ENCODE results near the gene PLAGL2. TPM values are rescaled to one million over a fixed set of nuclear protein-coding genes. Genes with fewer than 3 reads are reported as not detected.
"Not testable (repeated sequence)": the region's sequence is repeated elsewhere in the genome, so short reads cannot be mapped to it uniquely, and the experiment has no call there.

The PLAGL2 gene
- total and polyA plus RNA-seq, 2 of the 4 experiments (the other 2 are of a cell fraction) = 2.9 to 7.7 TPM

DNA sequence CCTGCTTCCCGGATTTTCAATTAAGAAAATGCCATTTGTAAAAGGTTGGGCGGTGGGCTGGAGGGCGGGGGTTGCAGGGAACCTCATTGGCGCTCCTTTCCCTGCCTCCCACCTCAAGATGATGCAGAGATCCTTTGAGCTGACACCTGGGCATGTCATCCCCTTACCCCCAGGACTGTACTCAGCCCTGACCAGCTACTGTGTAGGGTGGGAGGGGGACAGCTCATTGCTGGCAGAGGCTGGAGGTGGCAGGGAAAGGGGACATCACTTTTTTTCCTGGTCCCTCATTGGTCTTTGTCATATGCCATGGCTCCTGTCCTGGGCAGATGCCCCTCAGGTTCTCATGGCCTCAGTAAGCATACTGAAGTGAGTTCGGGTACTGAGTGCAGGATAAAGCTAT lies 14.2 kb downstream of the PLAGL2 start:
- H2BK120ac ChIP-seq (ENCODE audit: low read depth, low read length); H2BK15ac ChIP-seq (ENCODE audit: low read depth, low read length); H3K14ac ChIP-seq (replicated peaks; ENCODE audit: low read depth, low read length); H4K8ac ChIP-seq (ENCODE audit: low read depth in 2 of 2, low read length in 2 of 2); BruUV-seq (replicated peaks); CTCF ChIA-PET; in situ Hi-C loops (cut with MboI; ENCODE audit: low sequenced_read_pairs); H3K27me3 ChIP-seq (ENCODE audit: control insufficient read depth, insufficient read depth, low read length); H4K5ac ChIP-seq (ENCODE audit: low read depth, low read length); H3K4me2 ChIP-seq (ENCODE audit: low read depth, low read length); ATAC-seq (ENCODE audit: low read depth); H2BK20ac ChIP-seq (ENCODE audit: low read depth, low read length); DNase-seq; H3K18ac ChIP-seq (ENCODE audit: low read depth, low read length); H3K23ac ChIP-seq (ENCODE audit: low read depth, low read length); POLR2A ChIA-PET (ENCODE audit: unreplicated experiment); H3K9me3 ChIP-seq (ENCODE audit: control insufficient read depth, insufficient read depth, low read length); dilution Hi-C loops (cut with HindIII; ENCODE audit: low sequenced_read_pairs, unreplicated experiment); H4K20me1 ChIP-seq (ENCODE audit: insufficient read depth, low read length); H3K56ac ChIP-seq (ENCODE audit: extremely low read depth, insufficient read depth, low read length); H2AK9ac ChIP-seq (replicated peaks; ENCODE audit: low read depth, low read length, poor library complexity); H3K9ac ChIP-seq (ENCODE audit: low read depth, low read length); H3K4me1 ChIP-seq (ENCODE audit: control insufficient read depth, insufficient read depth, low read length); H3K27ac ChIP-seq (ENCODE audit: insufficient read depth, low read length); H2AK5ac ChIP-seq (ENCODE audit: low read depth, low read length); H2BK5ac ChIP-seq (ENCODE audit: low read depth, low read length, poor library complexity, severe bottlenecking); H3K4ac ChIP-seq (ENCODE audit: low read depth, low read length); H2AFZ ChIP-seq (replicated peaks; ENCODE audit: low read length, poor library complexity); H4K91ac ChIP-seq (ENCODE audit: insufficient read depth, low read depth, low read length); intact Hi-C loops (cut with micrococcal nuclease); H3K4me3 ChIP-seq (ENCODE audit: insufficient read depth, low read depth, low read length): not testable (repeated sequence)
- Histone ChIP-seq H3K9me1 (ENCODE audit: insufficient read depth, low read length) (peaks cover 17% of the 10 kb centered on the region), H3K36me3 (ENCODE audit: control insufficient read depth, insufficient read depth, low read length) (peaks cover 31% of the 10 kb centered on the region), H3K79me1 (ENCODE audit: low read depth in 1 of 2, low read length in 2 of 2) (peaks cover 10 to 47% of the 10 kb centered on the region in 2 experiments; a peak in 2 of 4 replicates)
- no CpG with 5 or more reads among the region's 5 CpGs for WGBS, 2 experiments (ENCODE audit: extremely low coverage in 2 of 2, insufficient read length in 1 of 2)

Data from IMR-90 (cell line).